Stomach (tissue), 4 donors: ENCODE data around the gene BRD7.

Experiments used
- POLR2A ChIP-seq, 4 donors: fragments of 450-650 bp; IDR thresholded peaks; one replicate each; pipeline ENCODE4 v1.6.1; 2016; ENCODE audit warnings: antibody characterized with exemption in 4 of 4, control low read depth in 2 of 4, mild to moderate bottlenecking in 1 of 4, moderate library complexity in 1 of 4
- POLR2AphosphoS5 ChIP-seq, 3 donors: sonication (generic); formaldehyde crosslinking; IDR thresholded peaks; one replicate each; pipeline ENCODE4 v1.6.1; 2016; ENCODE audit warnings: antibody characterized with exemption in 3 of 3
- TF ChIP-seq, protein P1 (sequence below), 7 experiments: fragments of 450-650 bp in 4 of 7; fragments of 200-600 bp in 3 of 7; sonication (generic) in 3 of 7; IDR thresholded peaks; one replicate each; pipeline ENCODE4 v1.5.1; 2016 to 2019; ENCODE audit warnings: antibody characterized with exemption in 7 of 7, control low read depth in 2 of 7, mild to moderate bottlenecking in 1 of 7

DNA sequence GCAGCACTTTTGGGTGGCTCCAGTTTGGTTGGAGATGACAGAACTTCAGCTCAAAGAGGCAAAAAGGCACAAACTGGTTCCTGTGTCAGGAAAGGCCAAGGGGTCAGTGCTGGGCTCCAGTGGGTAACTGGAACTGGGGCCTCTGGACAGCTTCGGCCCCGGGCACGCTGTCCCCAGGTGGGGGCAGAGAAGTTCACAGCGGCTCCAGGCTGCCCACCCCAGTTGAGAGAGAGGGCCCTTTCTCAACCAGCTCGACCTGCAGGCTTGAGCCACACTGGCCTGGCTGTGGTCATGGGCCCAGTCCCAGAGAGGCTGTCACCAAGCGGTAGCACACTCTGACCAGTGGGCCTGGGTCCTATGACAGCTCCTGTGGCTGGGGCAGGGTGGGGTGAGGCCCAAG is 77.9 kb downstream of the BRD7 start:
- TF ChIP-seq, protein P1, sequence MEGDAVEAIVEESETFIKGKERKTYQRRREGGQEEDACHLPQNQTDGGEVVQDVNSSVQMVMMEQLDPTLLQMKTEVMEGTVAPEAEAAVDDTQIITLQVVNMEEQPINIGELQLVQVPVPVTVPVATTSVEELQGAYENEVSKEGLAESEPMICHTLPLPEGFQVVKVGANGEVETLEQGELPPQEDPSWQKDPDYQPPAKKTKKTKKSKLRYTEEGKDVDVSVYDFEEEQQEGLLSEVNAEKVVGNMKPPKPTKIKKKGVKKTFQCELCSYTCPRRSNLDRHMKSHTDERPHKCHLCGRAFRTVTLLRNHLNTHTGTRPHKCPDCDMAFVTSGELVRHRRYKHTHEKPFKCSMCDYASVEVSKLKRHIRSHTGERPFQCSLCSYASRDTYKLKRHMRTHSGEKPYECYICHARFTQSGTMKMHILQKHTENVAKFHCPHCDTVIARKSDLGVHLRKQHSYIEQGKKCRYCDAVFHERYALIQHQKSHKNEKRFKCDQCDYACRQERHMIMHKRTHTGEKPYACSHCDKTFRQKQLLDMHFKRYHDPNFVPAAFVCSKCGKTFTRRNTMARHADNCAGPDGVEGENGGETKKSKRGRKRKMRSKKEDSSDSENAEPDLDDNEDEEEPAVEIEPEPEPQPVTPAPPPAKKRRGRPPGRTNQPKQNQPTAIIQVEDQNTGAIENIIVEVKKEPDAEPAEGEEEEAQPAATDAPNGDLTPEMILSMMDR (IDR thresholded peaks at IDR 0.05) = no peak
- TF ChIP-seq POLR2AphosphoS5 (IDR thresholded peaks at IDR 0.05) (no peak), POLR2A (IDR thresholded peaks at IDR 0.05) (no peak)
